Common myeloid progenitor, CD34-positive (primary cell): ENCODE measurements around the gene RBMX2.

Experiments used
- CTCF ChIA-PET: fragments of 350-600 bp; sonication (Branson Sonifier 250); formaldehyde crosslinking; loops from one replicate; lab custom pipeline; 2021; ENCODE audit warnings: antibody characterized with exemption; lab: Charles Lee
- POLR2A ChIA-PET: fragments of 350-600 bp; sonication (Branson Sonifier 250); formaldehyde crosslinking; loops from one replicate; lab custom pipeline; 2021; ENCODE audit warnings: antibody characterized with exemption; lab: Charles Lee
- DNase-seq, 3 donors: peaks; one replicate each; pipeline versions ENCODE4 v3.0.0 to v3.0.0-alpha.2; 2013
- H3K27ac ChIP-seq, 2 experiments: 1 replicate in 1 of 2; 2 replicates in 1 of 2; pipeline ENCODE4 v1.7.0; 2013; ENCODE audit warnings: inconsistent platforms in 2 of 2, low read length in 2 of 2, mild to moderate bottlenecking in 2 of 2, low read depth in 1 of 2, moderate library complexity in 1 of 2; ENCODE audit not compliant: severe bottlenecking in 2 of 2, insufficient read depth in 1 of 2, poor library complexity in 1 of 2
- H3K27me3 ChIP-seq, 5 experiments: replicated peaks in 2 of 5; 1 replicate in 3 of 5; 2 replicates in 2 of 5; pipeline versions ENCODE4 v1.6.1 to v1.7.0; 2013; ENCODE audit warnings: low read length in 4 of 5, mild to moderate bottlenecking in 2 of 5, moderate library complexity in 2 of 5, inconsistent platforms in 1 of 5; ENCODE audit not compliant: insufficient read depth in 5 of 5, control insufficient read depth in 4 of 5
- H3K36me3 ChIP-seq, 4 experiments: 1 replicate in 2 of 4; 2 replicates in 2 of 4; pipeline versions ENCODE4 v1.6.1 to v1.7.0; 2013; ENCODE audit warnings: low read length in 3 of 4, control low read depth in 1 of 4, mild to moderate bottlenecking in 1 of 4; ENCODE audit not compliant: control insufficient read depth in 4 of 4, insufficient read depth in 4 of 4
- H3K4me1 ChIP-seq, 4 experiments: 1 replicate in 3 of 4; 2 replicates in 1 of 4; pipeline versions ENCODE4 v1.6.1 to v1.7.1; 2013; ENCODE audit warnings: low read length in 3 of 4, mild to moderate bottlenecking in 3 of 4, control low read depth in 1 of 4, inconsistent platforms in 1 of 4, moderate library complexity in 1 of 4; ENCODE audit not compliant: control insufficient read depth in 4 of 4, insufficient read depth in 4 of 4; ENCODE audit errors: control extremely low read depth in 1 of 4
- H3K4me3 ChIP-seq, 7 experiments: 1 replicate in 4 of 7; 2 replicates in 3 of 7; pipeline versions ENCODE4 v1.5.1 to v1.7.0; 2013; ENCODE audit warnings: mild to moderate bottlenecking in 7 of 7, low read length in 6 of 7, moderate library complexity in 6 of 7, inconsistent platforms in 2 of 7, low read depth in 2 of 7, control low read depth in 1 of 7; ENCODE audit not compliant: insufficient read depth in 4 of 7, control insufficient read depth in 1 of 7; ENCODE audit errors: extremely low read depth in 1 of 7
- H3K9me3 ChIP-seq, 5 experiments: 1 replicate in 4 of 5; 2 replicates in 1 of 5; pipeline versions ENCODE4 v1.6.1 to v1.7.1; 2013; ENCODE audit warnings: low read length in 4 of 5, mild to moderate bottlenecking in 2 of 5, inconsistent platforms in 1 of 5, low read depth in 1 of 5, moderate library complexity in 1 of 5; ENCODE audit not compliant: control insufficient read depth in 4 of 5, insufficient read depth in 2 of 5; ENCODE audit errors: control extremely low read depth in 1 of 5
- WGBS: methylation state at CpG from one replicate; pipeline ENCODE4 v1.1.5; 2013; ENCODE audit not compliant: insufficient coverage; 5-methylcytosine and 5-hydroxymethylcytosine counted together

Gene RBMX2

DNA sequence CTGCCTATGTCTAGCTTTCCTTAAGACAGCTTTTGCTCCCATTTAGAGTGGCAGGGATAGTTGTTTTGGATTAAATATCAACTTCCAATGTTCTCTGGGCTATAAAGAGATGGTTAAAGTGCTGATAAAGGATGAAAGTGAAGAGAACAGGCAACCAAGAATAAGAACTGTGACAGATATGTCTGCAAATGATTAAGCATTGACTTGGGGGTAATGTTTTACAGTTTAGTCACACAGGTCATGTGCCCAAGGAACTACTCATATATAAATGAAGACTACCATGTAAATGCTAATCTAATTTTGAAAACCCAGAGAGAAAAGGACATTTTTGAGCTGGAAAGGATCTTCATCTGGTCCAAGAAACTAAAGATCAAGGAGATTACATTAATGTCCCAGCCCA is 42.1 kb downstream of the RBMX2 start:
- H3K4me3 ChIP-seq = no peak overlapping the region
- H3K27ac ChIP-seq = no peak overlapping the region
- no peaks in the 10 kb centered on the region for H3K27me3 ChIP-seq
- DNase-seq = no peak
- no peaks in the 10 kb centered on the region for H3K36me3 ChIP-seq
- H3K9me3 ChIP-seq = no peaks in the 10 kb centered on the region
- no peaks in the 10 kb centered on the region for H3K4me1 ChIP-seq
- CTCF ChIA-PET = no interaction called here
- POLR2A ChIA-PET = no interaction called here

DNA sequence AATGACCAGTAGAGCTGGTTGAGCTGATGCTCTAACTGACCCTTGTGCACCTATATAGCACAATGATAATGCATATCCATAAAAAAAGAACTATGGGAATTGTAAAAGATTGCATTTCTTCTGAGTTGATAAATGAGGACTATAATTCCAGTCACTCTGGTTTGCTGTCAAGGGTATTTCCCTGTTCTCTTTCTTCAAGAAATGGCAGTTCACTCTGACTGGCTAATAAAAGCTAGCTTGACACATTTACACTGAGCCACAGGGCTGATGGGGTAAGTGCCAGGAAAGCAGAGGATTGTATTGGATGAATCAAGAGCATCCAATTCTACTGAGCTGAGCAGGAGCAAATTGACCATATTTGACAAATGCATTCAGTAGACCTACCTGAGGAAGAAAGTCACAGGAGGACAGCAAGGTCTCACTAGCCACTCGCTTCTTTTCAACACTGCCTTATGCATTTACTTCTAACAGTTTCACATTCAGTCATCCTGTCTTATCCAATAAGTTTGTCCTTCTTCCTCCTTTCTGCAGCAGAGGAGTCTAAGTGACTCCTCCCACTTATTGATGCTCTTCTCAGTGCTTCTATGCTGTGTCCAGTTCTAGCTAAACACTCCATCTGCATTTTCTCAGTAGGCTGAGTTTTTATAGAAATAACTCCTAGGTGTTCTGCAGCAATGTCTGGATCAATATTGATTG is 43.0 kb downstream of the RBMX2 start:
- H3K36me3 ChIP-seq = no peaks in the 10 kb centered on the region
- ChIA-PET CTCF (no interaction called here), POLR2A (no interaction called here)
- no peaks in the 10 kb centered on the region for H3K4me1 ChIP-seq
- no peak overlapping the region for H3K4me3 ChIP-seq
- no peaks in the 10 kb centered on the region for H3K27me3 ChIP-seq
- WGBS = no CpG with 5 or more reads among the region's 1 CpG
- no peak for DNase-seq
- no peaks in the 10 kb centered on the region for H3K9me3 ChIP-seq
- H3K27ac ChIP-seq = no peak overlapping the region

DNA sequence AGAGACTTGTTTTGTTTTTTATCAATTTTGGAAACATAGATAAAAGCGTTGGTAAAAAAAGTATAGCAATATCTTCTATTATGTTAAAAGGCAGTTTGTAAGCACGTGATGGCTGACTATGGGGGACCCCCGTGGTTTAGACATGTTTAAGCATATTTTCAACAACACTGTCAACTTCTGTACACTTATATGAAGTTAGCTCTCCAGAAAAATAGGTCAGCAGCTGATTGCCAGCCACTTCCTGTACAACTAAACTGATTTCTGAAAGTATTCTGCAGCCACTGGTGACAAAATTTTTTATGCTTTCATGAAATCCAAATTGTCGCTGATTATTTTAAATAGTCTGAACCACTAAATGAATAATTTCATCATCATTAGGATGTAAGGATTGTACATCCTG is 45.2 kb downstream of the RBMX2 start:
- Histone ChIP-seq H3K27ac (no peak overlapping the region), H3K4me1 (no peaks in the 10 kb centered on the region), H3K36me3 (no peaks in the 10 kb centered on the region), H3K9me3 (no peaks in the 10 kb centered on the region), H3K27me3 (no peaks in the 10 kb centered on the region), H3K4me3 (no peak overlapping the region)
- ChIA-PET CTCF (no interaction called here), POLR2A (no interaction called here)
- WGBS = no CpG with 5 or more reads among the region's 4 CpGs
- no peak for DNase-seq
